ENCODE data around the gene WDR7. TPM values are rescaled to one million over a fixed set of nuclear protein-coding genes. Genes with fewer than 3 reads are reported as not detected.

WDR7 gene
- total and polyA plus RNA-seq, 9 of the 15 experiments (the other 6 are each of a cell fraction or from before 2014, with no cell fraction given) = 1.4 to 9.4 (median 5.3) TPM

GRCh38 chr18:56638232-56639103 lies 12.7 kb upstream of the WDR7 start, which contains the start of gene TXNL1 (continued):
- TF ChIP-seq MCM5 (IDR thresholded peaks at IDR 0.05; ENCODE audit: low read depth) (no peak), FOXK1 (CRISPR knock-in tag; IDR thresholded peaks at IDR 0.05; ENCODE audit: borderline replicate concordance) (no peak), SMARCC2 (IDR thresholded peaks at IDR 0.05; ENCODE audit: low read depth) (no peak), ESRRA (IDR thresholded peaks at IDR 0.05; ENCODE audit: borderline replicate concordance, low read depth) (no peak), EP300 (IDR thresholded peaks at IDR 0.05; ENCODE audit: low read length) (0 out of 2 replicates have a peak, but pooled peaks have one; percentile 28), POLR3A (IDR thresholded peaks at IDR 0.05; ENCODE audit: borderline replicate concordance, extremely low read depth, insufficient read depth, insufficient read length) (no peak), ZFP30 (CRISPR knock-in tag; IDR thresholded peaks at IDR 0.05; ENCODE audit: borderline replicate concordance) (no peak), PHF8 (IDR thresholded peaks at IDR 0.05; ENCODE audit: borderline replicate concordance, low read length) (peak; percentile 75; the same call in 1 of the 2 replicates), HMGXB4 (CRISPR knock-in tag; IDR thresholded peaks at IDR 0.05) (no peak), EHMT2 (IDR thresholded peaks at IDR 0.05) (no peak), MGA (IDR thresholded peaks at IDR 0.05) (0 out of 2 replicates have a peak, but pooled peaks have one; percentile 38), ZBTB2 (IDR thresholded peaks at IDR 0.05) (peak; percentile 96)

Data from K562 (cell line).